GM12865 (cell line): ENCODE results near the gene PDE6B.

Experiments
- DNase-seq: peaks from one replicate; pipeline ENCODE4 v3.0.0; 2010; ENCODE audit warnings: low read depth
- H3K4me3 ChIP-seq: 2 replicates; pipeline ENCODE4 v1.5.1; 2011; ENCODE audit warnings: mild to moderate bottlenecking, low read depth, low read length, control low read depth
- CTCF ChIP-seq: IDR thresholded peaks from 2 replicates; pipeline ENCODE4 v1.5.1; 2011; ENCODE audit warnings: low read length, control low read depth, low read depth, inconsistent platforms; ENCODE audit not compliant: insufficient read depth; ENCODE audit errors: missing control alignments

The PDE6B gene

GRCh38 chr4:663438-664428, 38.4 kb downstream of the PDE6B start:
- peak; percentile 72 for DNase-seq
- peak; percentile 3 for TF ChIP-seq CTCF
- H3K4me3 ChIP-seq = peak overlapping the region; percentile 64

GRCh38 chr4:664713-665231, 39.4 kb downstream of the PDE6B start:
- TF ChIP-seq CTCF = no peak
- H3K4me3 ChIP-seq = peak overlapping the region; percentile 64; the same call in 1 of the 2 replicates

GRCh38 chr4:665381-665750, 40.0 kb downstream of the PDE6B start:
- H3K4me3 ChIP-seq = no peak overlapping the region
- no peak for DNase-seq
- no peak for TF ChIP-seq CTCF

More at GRCh38 chr4:664713-665231, 39.4 kb downstream of the PDE6B start:
- DNase-seq = no peak

- no peak overlapping the region for H3K4me3 ChIP-seq
- DNase-seq = no peak
- TF ChIP-seq CTCF = no peak
Observed at GRCh38 chr4:665751-666435, 40.5 kb downstream of the PDE6B start.

- DNase-seq = no peak
- no peak overlapping the region for H3K4me3 ChIP-seq
- TF ChIP-seq CTCF = no peak
Observed at GRCh38 chr4:666436-666810, 41.0 kb downstream of the PDE6B start.

- H3K4me3 ChIP-seq = no peak overlapping the region
- no peak for DNase-seq
- no peak for TF ChIP-seq CTCF
Observed at GRCh38 chr4:666822-667544, 41.6 kb downstream of the PDE6B start.
